ENCODE results near the gene DDX3X. TPM values are rescaled to one million over a fixed set of nuclear protein-coding genes. Genes with fewer than 3 reads are reported as not detected.

The DDX3X gene
- total RNA-seq, 2 donors from 2014 or later: 795 to 944 TPM

Other genes starting within 250 kb of the DDX3X start
- 10 to 100 TPM; 69.1 to 86.2 TPM for gene USP9X, start 248.7 kb upstream of the DDX3X start, total RNA-seq
- gene NYX, start 113.2 kb downstream of the DDX3X start, total RNA-seq: not detected